ENCODE results near the gene RTCB. TPM values are rescaled to one million over a fixed set of nuclear protein-coding genes. Genes with fewer than 3 reads are reported as not detected.
"Not testable (repeated sequence)": the region's sequence is repeated elsewhere in the genome, so short reads cannot be mapped to it uniquely, and the experiment has no call there.

RTCB gene
- polyA plus RNA-seq, 1 of the 3 experiments (the other 2 are of a cell fraction) = 89.6 TPM

DNA sequence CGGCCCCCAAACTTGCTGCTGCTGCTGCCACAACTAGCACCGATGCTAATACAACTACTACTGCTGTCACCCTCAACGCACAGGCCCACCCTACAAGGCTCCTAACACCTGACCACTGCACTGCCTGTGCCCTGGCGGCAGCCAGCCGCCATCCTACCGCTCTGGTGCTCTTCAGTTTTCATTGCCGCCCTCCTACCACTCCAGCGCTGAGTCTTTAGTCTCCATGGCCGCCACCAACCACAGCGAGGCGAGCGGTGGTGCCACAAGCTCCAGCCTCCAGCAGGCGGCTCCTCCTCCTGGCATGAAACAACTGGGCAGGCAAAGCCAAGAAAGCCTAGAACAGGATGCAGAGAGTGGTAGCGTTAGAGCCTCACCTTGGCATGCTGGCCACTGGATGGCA, 59.4 kb downstream of the RTCB start:
- Histone ChIP-seq H3K9me2 (no peaks in the 10 kb centered on the region), H2AFZ (ENCODE audit: low read depth) (no peak overlapping the region), H4K20me1 (ENCODE audit: insufficient read depth) (no peaks in the 10 kb centered on the region), H3F3A (replicated peaks; ENCODE audit: insufficient read depth) (no peaks in the 10 kb centered on the region), H3K36me3 (replicated peaks in 1 of 2; ENCODE audit: control insufficient read depth in 1 of 2, insufficient read depth in 2 of 2, low read length in 1 of 2) (no peaks in the 10 kb centered on the region), H3K4me3 (ENCODE audit: low read depth in 2 of 2, low read length in 1 of 2) (no peak overlapping the region), H3K4me2 (no peak overlapping the region), H3K9ac (no peak overlapping the region), H3K27ac (ENCODE audit: low read depth in 2 of 2, low read length in 1 of 2) (no peak overlapping the region), H3K79me2 (ENCODE audit: insufficient read depth) (no peaks in the 10 kb centered on the region), H3K9me3 (no peaks in the 10 kb centered on the region), H3K4me1 (ENCODE audit: control insufficient read depth in 1 of 2, insufficient read depth in 2 of 2, low read depth in 1 of 2, low read length in 1 of 2) (no peaks in the 10 kb centered on the region), H3K27me3 (ENCODE audit: insufficient read depth) (no peaks in the 10 kb centered on the region)
- ChIA-PET CTCF (interaction anchor here (1.0 kb wide), 1 partner anchor 382 kb away, joined by 3 read pairs; no protein-coding TSS in a partner anchor), POLR2A (no interaction called here)
- TF ChIP-seq MXI1 (IDR thresholded peaks at IDR 0.05; ENCODE audit: low read depth, low read length) (no peak), RAD21 (IDR thresholded peaks at IDR 0.05; ENCODE audit: low read length) (no peak), MEF2A (IDR thresholded peaks at IDR 0.05; ENCODE audit: borderline replicate concordance, low read depth) (no peak), RXRA (IDR thresholded peaks at IDR 0.05; ENCODE audit: borderline replicate concordance, low read depth) (no peak), GABPA (IDR thresholded peaks at IDR 0.05; ENCODE audit: low read depth) (no peak), RCOR1 (IDR thresholded peaks at IDR 0.05; ENCODE audit: low read length) (no peak), TEAD4 (IDR thresholded peaks at IDR 0.05; ENCODE audit: borderline replicate concordance, insufficient read depth) (no peak), ZBTB33 (IDR thresholded peaks at IDR 0.05; ENCODE audit: borderline replicate concordance, low read depth) (no peak)
- TF ChIP-seq, protein P1, sequence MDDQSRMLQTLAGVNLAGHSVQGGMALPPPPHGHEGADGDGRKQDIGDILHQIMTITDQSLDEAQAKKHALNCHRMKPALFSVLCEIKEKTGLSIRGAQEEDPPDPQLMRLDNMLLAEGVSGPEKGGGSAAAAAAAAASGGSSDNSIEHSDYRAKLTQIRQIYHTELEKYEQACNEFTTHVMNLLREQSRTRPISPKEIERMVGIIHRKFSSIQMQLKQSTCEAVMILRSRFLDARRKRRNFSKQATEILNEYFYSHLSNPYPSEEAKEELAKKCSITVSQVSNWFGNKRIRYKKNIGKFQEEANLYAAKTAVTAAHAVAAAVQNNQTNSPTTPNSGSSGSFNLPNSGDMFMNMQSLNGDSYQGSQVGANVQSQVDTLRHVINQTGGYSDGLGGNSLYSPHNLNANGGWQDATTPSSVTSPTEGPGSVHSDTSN (IDR thresholded peaks at IDR 0.05) = no peak
- TF ChIP-seq, protein P2, sequence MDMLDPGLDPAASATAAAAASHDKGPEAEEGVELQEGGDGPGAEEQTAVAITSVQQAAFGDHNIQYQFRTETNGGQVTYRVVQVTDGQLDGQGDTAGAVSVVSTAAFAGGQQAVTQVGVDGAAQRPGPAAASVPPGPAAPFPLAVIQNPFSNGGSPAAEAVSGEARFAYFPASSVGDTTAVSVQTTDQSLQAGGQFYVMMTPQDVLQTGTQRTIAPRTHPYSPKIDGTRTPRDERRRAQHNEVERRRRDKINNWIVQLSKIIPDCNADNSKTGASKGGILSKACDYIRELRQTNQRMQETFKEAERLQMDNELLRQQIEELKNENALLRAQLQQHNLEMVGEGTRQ (IDR thresholded peaks at IDR 0.05; ENCODE audit: borderline replicate concordance, low read depth, low read length) = no peak
- DNase-seq = no peak
- 82% methylated on average over 13 of the region's 14 CpGs for WGBS (ENCODE audit: low lambda C conversion rate)

- DNase-seq; H2AFZ ChIP-seq (ENCODE audit: low read depth); H4K20me1 ChIP-seq (ENCODE audit: insufficient read depth); H3K4me2 ChIP-seq; H3K9ac ChIP-seq; H3K27ac ChIP-seq (ENCODE audit: low read depth in 2 of 2, low read length in 1 of 2); H3K36me3 ChIP-seq (replicated peaks in 1 of 2; ENCODE audit: control insufficient read depth in 1 of 2, insufficient read depth in 2 of 2, low read length in 1 of 2); H3K9me3 ChIP-seq; H3K27me3 ChIP-seq (ENCODE audit: insufficient read depth); H3K4me1 ChIP-seq (ENCODE audit: control insufficient read depth in 1 of 2, insufficient read depth in 2 of 2, low read depth in 1 of 2, low read length in 1 of 2); H3F3A ChIP-seq (replicated peaks; ENCODE audit: insufficient read depth); H3K79me2 ChIP-seq (ENCODE audit: insufficient read depth); H3K9me2 ChIP-seq; H3K4me3 ChIP-seq (ENCODE audit: low read depth in 2 of 2, low read length in 1 of 2); CTCF ChIA-PET: not testable (repeated sequence)
- 55% methylated on average over 1 of the region's 1 CpG for WGBS (ENCODE audit: low lambda C conversion rate)
- POLR2A ChIA-PET = interaction anchor here (0.6 kb wide), 1 partner anchor 9 kb away, joined by 3 read pairs; no protein-coding TSS in a partner anchor
Observed at GRCh38 chr22:32351875-32352274, 60.2 kb downstream of the RTCB start.
